Caco-2 (cell line): ENCODE data around the gene SRBD1. TPM values are rescaled to one million over a fixed set of nuclear protein-coding genes. Genes with fewer than 3 reads are reported as not detected.

Experiments
- BruUV-seq: library from RNA; stranded (reverse); fragments of 400-500 nt; replicated peaks from 2 replicates; lab custom pipeline; 2021; lab: Mats Ljungman, UMichigan
- CTCF ChIA-PET: fragments of 300-600 bp; sonication (Branson Sonifier 250); formaldehyde crosslinking; loops from one replicate; lab custom pipeline; 2022; ENCODE audit warnings: antibody characterized with exemption; lab: Charles Lee
- POLR2A ChIA-PET: fragments of 300-600 bp; sonication (Branson Sonifier 250); formaldehyde crosslinking; loops from one replicate; lab custom pipeline; 2022; ENCODE audit warnings: antibody characterized with exemption; lab: Charles Lee
- DNase-seq, 2 experiments: peaks; one replicate each; pipeline versions ENCODE4 v3.0.0 to v3.0.0-alpha.2; 2020 to 2022
- H3K27me3 ChIP-seq: replicated peaks from 2 replicates; pipeline ENCODE4 v1.6.0; 2011; ENCODE audit warnings: low read length; ENCODE audit not compliant: control insufficient read depth, insufficient read depth
- H3K36me3 ChIP-seq: 2 replicates; pipeline ENCODE4 v1.5.1; 2011; ENCODE audit warnings: low read length; ENCODE audit not compliant: control insufficient read depth, insufficient read depth
- H3K4me1 ChIP-seq: fragments of 250-450 bp; sonication (Bioruptor Pico); 2 replicates; pipeline ENCODE4 v1.5.1; 2020; ENCODE audit warnings: mild to moderate bottlenecking
- H3K4me3 ChIP-seq: 2 replicates; pipeline ENCODE4 v1.5.1; 2011; ENCODE audit warnings: low read depth, mild to moderate bottlenecking, control low read depth, low read length
- H3K9me3 ChIP-seq: fragments of 250-450 bp; sonication (Bioruptor Pico); 2 replicates; pipeline ENCODE4 v1.5.1; 2020; ENCODE audit warnings: mild to moderate bottlenecking, moderate library complexity
- H3K27ac Mint-ChIP-seq: one replicate; pipeline ENCODE4 v1.8.0; 2022; ENCODE audit warnings: mixed read lengths; ENCODE audit not compliant: unreplicated experiment
- H3K27me3 Mint-ChIP-seq: one replicate; pipeline ENCODE4 v1.8.0; 2022; ENCODE audit warnings: mixed read lengths; ENCODE audit not compliant: insufficient read depth, unreplicated experiment
- H3K36me3 Mint-ChIP-seq: one replicate; pipeline ENCODE4 v1.8.0; 2022; ENCODE audit warnings: mild to moderate bottlenecking, mixed read lengths; ENCODE audit not compliant: insufficient read depth, unreplicated experiment
- H3K4me1 Mint-ChIP-seq: one replicate; pipeline ENCODE4 v1.8.0; 2022; ENCODE audit warnings: low read depth, mixed read lengths; ENCODE audit not compliant: unreplicated experiment
- H3K4me3 Mint-ChIP-seq: one replicate; pipeline ENCODE4 v1.8.0; 2022; ENCODE audit warnings: mild to moderate bottlenecking, moderate library complexity, mixed read lengths; ENCODE audit not compliant: unreplicated experiment
- H3K9me3 Mint-ChIP-seq: one replicate; pipeline ENCODE4 v1.8.0; 2022; ENCODE audit warnings: mixed read lengths; ENCODE audit not compliant: unreplicated experiment
- intact Hi-C: fragments of 100-400 bp; cut with micrococcal nuclease; formaldehyde crosslinking; loops from one replicate; pipeline ENCODE4 v1.10.0; 2022; ENCODE audit not compliant: unreplicated experiment
- total RNA-seq: library from RNA; stranded (reverse); gene quantifications from 2 replicates; pipeline ENCODE4 v1.2.3, GENCODE V29; 2022
- TF ChIP-seq, protein P1 (sequence below), 2 experiments: fragments of 200-600 bp in 1 of 2; IDR thresholded peaks; 1 replicate in 1 of 2; 2 replicates in 1 of 2; pipeline versions ENCODE4 v1.5.1 to v1.8.0; 2011 to 2022; ENCODE audit warnings: antibody characterized with exemption in 1 of 2, control low read depth in 1 of 2, inconsistent platforms in 1 of 2, low read depth in 1 of 2, low read length in 1 of 2, mild to moderate bottlenecking in 1 of 2, moderate library complexity in 1 of 2; ENCODE audit not compliant: insufficient read depth in 1 of 2, severe bottlenecking in 1 of 2, unreplicated experiment in 1 of 2

The SRBD1 gene
- total RNA-seq, 1 experiment from 2014 or later = 15.8 TPM

- H3K36me3 Mint-ChIP-seq = no peaks in the 10 kb centered on the region
- TF ChIP-seq, protein P1, sequence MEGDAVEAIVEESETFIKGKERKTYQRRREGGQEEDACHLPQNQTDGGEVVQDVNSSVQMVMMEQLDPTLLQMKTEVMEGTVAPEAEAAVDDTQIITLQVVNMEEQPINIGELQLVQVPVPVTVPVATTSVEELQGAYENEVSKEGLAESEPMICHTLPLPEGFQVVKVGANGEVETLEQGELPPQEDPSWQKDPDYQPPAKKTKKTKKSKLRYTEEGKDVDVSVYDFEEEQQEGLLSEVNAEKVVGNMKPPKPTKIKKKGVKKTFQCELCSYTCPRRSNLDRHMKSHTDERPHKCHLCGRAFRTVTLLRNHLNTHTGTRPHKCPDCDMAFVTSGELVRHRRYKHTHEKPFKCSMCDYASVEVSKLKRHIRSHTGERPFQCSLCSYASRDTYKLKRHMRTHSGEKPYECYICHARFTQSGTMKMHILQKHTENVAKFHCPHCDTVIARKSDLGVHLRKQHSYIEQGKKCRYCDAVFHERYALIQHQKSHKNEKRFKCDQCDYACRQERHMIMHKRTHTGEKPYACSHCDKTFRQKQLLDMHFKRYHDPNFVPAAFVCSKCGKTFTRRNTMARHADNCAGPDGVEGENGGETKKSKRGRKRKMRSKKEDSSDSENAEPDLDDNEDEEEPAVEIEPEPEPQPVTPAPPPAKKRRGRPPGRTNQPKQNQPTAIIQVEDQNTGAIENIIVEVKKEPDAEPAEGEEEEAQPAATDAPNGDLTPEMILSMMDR (IDR thresholded peaks at IDR 0.05; ENCODE audit: insufficient read depth in 1 of 2, low read depth in 1 of 2, low read length in 1 of 2, severe bottlenecking in 1 of 2, unreplicated experiment in 1 of 2) = no peak
These were observed 211.9 kb downstream of the SRBD1 start for GRCh38 chr2:45399040-45399784.

GRCh38 chr2:45397292-45397691 lies 213.8 kb downstream of the SRBD1 start:
- no peaks in the 10 kb centered on the region for H3K9me3 Mint-ChIP-seq
- H3K4me1 Mint-ChIP-seq = no peaks in the 10 kb centered on the region
- no peak overlapping the region for H3K4me3 Mint-ChIP-seq
- BruUV-seq = no TSS peak
- ChIA-PET POLR2A (no interaction called here), CTCF (no interaction called here)
- no peak overlapping the region for H3K27ac Mint-ChIP-seq
- DNase-seq = no peak
- Histone ChIP-seq H3K4me3 (no peak overlapping the region), H3K27me3 (no peaks in the 10 kb centered on the region), H3K36me3 (no peaks in the 10 kb centered on the region), H3K9me3 (no peaks in the 10 kb centered on the region), H3K4me1 (no peaks in the 10 kb centered on the region)
- intact Hi-C loops = no loop called here
- H3K27me3 Mint-ChIP-seq = no peaks in the 10 kb centered on the region
- TF ChIP-seq, protein P1 (IDR thresholded peaks at IDR 0.05; ENCODE audit: insufficient read depth in 1 of 2, low read depth in 1 of 2, low read length in 1 of 2, severe bottlenecking in 1 of 2, unreplicated experiment in 1 of 2) = no peak
- no peaks in the 10 kb centered on the region for H3K36me3 Mint-ChIP-seq

More at GRCh38 chr2:45399040-45399784, 211.9 kb downstream of the SRBD1 start:
- no peak overlapping the region for H3K4me3 Mint-ChIP-seq
- no peaks in the 10 kb centered on the region for H3K4me1 Mint-ChIP-seq
- Histone ChIP-seq H3K4me3 (no peak overlapping the region), H3K36me3 (no peaks in the 10 kb centered on the region), H3K9me3 (no peaks in the 10 kb centered on the region), H3K27me3 (no peaks in the 10 kb centered on the region), H3K4me1 (no peaks in the 10 kb centered on the region)
- H3K9me3 Mint-ChIP-seq = no peaks in the 10 kb centered on the region
- DNase-seq = no peak
- H3K27ac Mint-ChIP-seq = no peak overlapping the region
- no peaks in the 10 kb centered on the region for H3K27me3 Mint-ChIP-seq
- ChIA-PET CTCF (no interaction called here), POLR2A (no interaction called here)
- intact Hi-C loops = no loop called here
- no TSS peak for BruUV-seq

- H3K36me3 ChIP-seq = no peaks in the 10 kb centered on the region
- Mint-ChIP-seq H3K4me1 (no peaks in the 10 kb centered on the region), H3K9me3 (no peaks in the 10 kb centered on the region), H3K36me3 (no peaks in the 10 kb centered on the region), H3K27ac (no peak overlapping the region), H3K27me3 (no peaks in the 10 kb centered on the region), H3K4me3 (no peak overlapping the region)
- H3K4me3 ChIP-seq = no peak overlapping the region
- no peak for DNase-seq
- CTCF ChIA-PET = no interaction called here
- H3K27me3 ChIP-seq = no peaks in the 10 kb centered on the region
- TF ChIP-seq, protein P1 (IDR thresholded peaks at IDR 0.05; ENCODE audit: insufficient read depth in 1 of 2, low read depth in 1 of 2, low read length in 1 of 2, severe bottlenecking in 1 of 2, unreplicated experiment in 1 of 2) = no peak
- POLR2A ChIA-PET = no interaction called here
- no peaks in the 10 kb centered on the region for H3K4me1 ChIP-seq
- H3K9me3 ChIP-seq = no peaks in the 10 kb centered on the region
- no TSS peak for BruUV-seq
- intact Hi-C loops = no loop called here
These were observed 214.4 kb downstream of the SRBD1 start for GRCh38 chr2:45396671-45397070.
